ENCODE data around the gene SHLD3.
"Not testable (repeated sequence)": the region's sequence is repeated elsewhere in the genome, so short reads cannot be mapped to it uniquely, and the experiment has no call there.

The SHLD3 gene

GRCh38 chr5:65624571-65625555 is at the start of gene SHLD3, which contains the start of gene TRAPPC13:
Gene SHLD3, plus strand, starts transcription at chr5:65625027. Its CDS starts 4,561 bp downstream, at chr5:65629588.
Gene TRAPPC13, plus strand, starts transcription at chr5:65625027. Its CDS starts 34 bp downstream, at chr5:65625061.
- DNase-seq = peak; percentile 84

GRCh38 chr5:65577141-65577540 is 47.7 kb upstream of the SHLD3 start:
- DNase-seq = no peak

GRCh38 chr5:65588694-65589093 is 36.1 kb upstream of the SHLD3 start:
- no peak for DNase-seq

- DNase-seq = not testable (repeated sequence)
Observed at GRCh38 chr5:65601761-65602160, 23.1 kb upstream of the SHLD3 start.

- DNase-seq = peak; percentile 78
Observed at GRCh38 chr5:65611524-65611923, 13.3 kb upstream of the SHLD3 start.

- DNase-seq = no peak
Observed at GRCh38 chr5:65612298-65612907, 12.4 kb upstream of the SHLD3 start.

GRCh38 chr5:65620021-65620420 is 4.8 kb upstream of the SHLD3 start:
- no peak for DNase-seq

GRCh38 chr5:65621961-65622360 is 2.9 kb upstream of the SHLD3 start:
- not testable (repeated sequence) for DNase-seq

GRCh38 chr5:65623482-65623881 is 1.3 kb upstream of the SHLD3 start:
- DNase-seq = no peak

- DNase-seq = peak; percentile 90
Observed at GRCh38 chr5:65624025-65624570, 729 bp upstream of the SHLD3 start, which contains the start of gene TRIM23. Gene TRIM23, minus strand, starts transcription at chr5:65624333. Its CDS starts 59 bp downstream, at chr5:65624274.

GRCh38 chr5:65625743-65626142 is 916 bp downstream of the SHLD3 start:
- no peak for DNase-seq

- no peak for DNase-seq
Observed at GRCh38 chr5:65630981-65631380, 6.2 kb downstream of the SHLD3 start.

- DNase-seq = no peak
Observed at GRCh38 chr5:65640240-65640639, 15.4 kb downstream of the SHLD3 start.

GRCh38 chr5:65646938-65647337 is 22.1 kb downstream of the SHLD3 start:
- no peak for DNase-seq

- no peak for DNase-seq
Observed at GRCh38 chr5:65647941-65648340, 23.1 kb downstream of the SHLD3 start.

- no peak for DNase-seq
Observed at GRCh38 chr5:65651144-65651543, 26.3 kb downstream of the SHLD3 start.

- DNase-seq = no peak
Observed at GRCh38 chr5:65654713-65655112, 29.9 kb downstream of the SHLD3 start.

GRCh38 chr5:65663804-65664521 is 39.1 kb downstream of the SHLD3 start:
- DNase-seq = no peak

- DNase-seq = no peak
Observed at GRCh38 chr5:65668696-65669095, 43.9 kb downstream of the SHLD3 start.

- no peak for DNase-seq
Observed at GRCh38 chr5:65672796-65673195, 48.0 kb downstream of the SHLD3 start.

GRCh38 chr5:65674749-65675148 is 49.9 kb downstream of the SHLD3 start:
- no peak for DNase-seq

- not testable (repeated sequence) for DNase-seq
Observed at GRCh38 chr5:65676056-65676455, 51.2 kb downstream of the SHLD3 start.

All from NCI-H1436 (cell line).